Measurements from ENCODE around the gene HNRNPM.

Gene HNRNPM

DNA sequence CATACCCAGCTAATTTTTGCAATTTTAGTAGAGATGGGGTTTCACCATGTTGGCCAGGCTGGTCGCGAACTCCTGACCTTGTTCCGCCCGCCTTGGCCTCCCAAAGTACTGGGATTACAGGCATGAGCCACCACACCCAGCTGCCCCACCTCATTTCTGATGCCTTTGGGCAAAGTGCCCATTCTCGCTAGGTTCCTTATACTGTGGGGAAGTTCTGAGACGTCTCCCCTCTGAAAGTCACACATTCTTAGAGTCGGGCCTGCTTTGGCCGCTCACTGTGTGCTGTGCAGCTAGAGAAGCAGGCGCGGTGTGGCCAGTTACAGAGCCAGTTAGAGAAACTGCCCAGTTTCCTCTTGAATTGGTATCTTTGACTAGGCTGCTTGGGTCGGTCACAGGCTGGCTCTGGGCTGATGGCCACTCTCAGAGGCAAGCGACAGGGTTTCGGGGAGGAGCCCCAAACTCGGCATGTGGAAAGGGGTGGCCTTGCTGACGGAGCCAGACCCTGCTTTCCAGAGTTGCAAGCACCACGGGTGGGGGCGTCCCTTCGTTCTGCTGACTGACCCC, 39.6 kb downstream of the HNRNPM start:
- no peak overlapping the region for H2AFZ ChIP-seq (ENCODE audit: low read depth, low read length)
- H3K27me3 ChIP-seq (ENCODE audit: low read depth, low read length): no peaks in the 10 kb centered on the region
- peak overlapping the region; percentile 21; the same call in 1 of the 2 replicates for H3K27ac ChIP-seq (ENCODE audit: low read length)
- H3K4me2 ChIP-seq (ENCODE audit: low read length): no peak overlapping the region
- H3K4me3 ChIP-seq (ENCODE audit: low read length): no peak overlapping the region
- no peak overlapping the region for H3K9ac ChIP-seq (ENCODE audit: low read length)
- H4K20me1 ChIP-seq (ENCODE audit: insufficient read depth, low read length): peaks cover 29% of the 10 kb centered on the region
- TF ChIP-seq, protein P1, sequence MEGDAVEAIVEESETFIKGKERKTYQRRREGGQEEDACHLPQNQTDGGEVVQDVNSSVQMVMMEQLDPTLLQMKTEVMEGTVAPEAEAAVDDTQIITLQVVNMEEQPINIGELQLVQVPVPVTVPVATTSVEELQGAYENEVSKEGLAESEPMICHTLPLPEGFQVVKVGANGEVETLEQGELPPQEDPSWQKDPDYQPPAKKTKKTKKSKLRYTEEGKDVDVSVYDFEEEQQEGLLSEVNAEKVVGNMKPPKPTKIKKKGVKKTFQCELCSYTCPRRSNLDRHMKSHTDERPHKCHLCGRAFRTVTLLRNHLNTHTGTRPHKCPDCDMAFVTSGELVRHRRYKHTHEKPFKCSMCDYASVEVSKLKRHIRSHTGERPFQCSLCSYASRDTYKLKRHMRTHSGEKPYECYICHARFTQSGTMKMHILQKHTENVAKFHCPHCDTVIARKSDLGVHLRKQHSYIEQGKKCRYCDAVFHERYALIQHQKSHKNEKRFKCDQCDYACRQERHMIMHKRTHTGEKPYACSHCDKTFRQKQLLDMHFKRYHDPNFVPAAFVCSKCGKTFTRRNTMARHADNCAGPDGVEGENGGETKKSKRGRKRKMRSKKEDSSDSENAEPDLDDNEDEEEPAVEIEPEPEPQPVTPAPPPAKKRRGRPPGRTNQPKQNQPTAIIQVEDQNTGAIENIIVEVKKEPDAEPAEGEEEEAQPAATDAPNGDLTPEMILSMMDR (IDR thresholded peaks at IDR 0.05; ENCODE audit: low read depth, low read length): no peak
- TF ChIP-seq EZH2phosphoT487 (IDR thresholded peaks at IDR 0.05; ENCODE audit: low read depth): no peak
- peaks cover 73% of the 10 kb centered on the region for H3K36me3 ChIP-seq (replicated peaks; ENCODE audit: low read depth, low read length)
- H3K4me1 ChIP-seq (ENCODE audit: low read length): peaks cover 45% of the 10 kb centered on the region
- no peaks in the 10 kb centered on the region for H3K9me3 ChIP-seq (ENCODE audit: insufficient read depth, low read length)
- H3K79me2 ChIP-seq (ENCODE audit: low read length): peaks cover 87% of the 10 kb centered on the region

DNA sequence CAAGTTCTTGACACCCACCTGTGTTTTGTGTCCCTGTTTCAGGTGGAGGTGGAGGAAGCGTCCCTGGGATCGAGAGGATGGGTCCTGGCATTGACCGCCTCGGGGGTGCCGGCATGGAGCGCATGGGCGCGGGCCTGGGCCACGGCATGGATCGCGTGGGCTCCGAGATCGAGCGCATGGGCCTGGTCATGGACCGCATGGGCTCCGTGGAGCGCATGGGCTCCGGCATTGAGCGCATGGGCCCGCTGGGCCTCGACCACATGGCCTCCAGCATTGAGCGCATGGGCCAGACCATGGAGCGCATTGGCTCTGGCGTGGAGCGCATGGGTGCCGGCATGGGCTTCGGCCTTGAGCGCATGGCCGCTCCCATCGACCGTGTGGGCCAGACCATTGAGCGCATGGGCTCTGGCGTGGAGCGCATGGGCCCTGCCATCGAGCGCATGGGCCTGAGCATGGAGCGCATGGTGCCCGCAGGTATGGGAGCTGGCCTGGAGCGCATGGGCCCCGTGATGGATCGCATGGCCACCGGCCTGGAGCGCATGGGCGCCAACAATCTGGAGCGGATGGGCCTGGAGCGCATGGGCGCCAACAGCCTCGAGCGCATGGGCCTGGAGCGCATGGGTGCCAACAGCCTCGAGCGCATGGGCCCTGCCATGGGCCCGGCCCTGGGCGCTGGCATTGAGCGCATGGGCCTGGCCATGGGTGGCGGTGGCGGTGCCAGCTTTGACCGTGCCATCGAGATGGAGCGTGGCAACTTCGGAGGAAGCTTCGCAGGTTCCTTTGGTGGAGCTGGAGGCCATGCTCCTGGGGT, 41.0 kb downstream of the HNRNPM start:
- H3K36me3 ChIP-seq (replicated peaks; ENCODE audit: low read depth, low read length): peaks cover 83% of the 10 kb centered on the region
- no peaks in the 10 kb centered on the region for H3K9me3 ChIP-seq (ENCODE audit: insufficient read depth, low read length)
- H4K20me1 ChIP-seq (ENCODE audit: insufficient read depth, low read length): peaks cover 22% of the 10 kb centered on the region
- TF ChIP-seq EZH2phosphoT487 (IDR thresholded peaks at IDR 0.05; ENCODE audit: low read depth): no peak
- TF ChIP-seq, protein P1 (IDR thresholded peaks at IDR 0.05; ENCODE audit: low read depth, low read length): no peak
- H3K27ac ChIP-seq (ENCODE audit: low read length): peak overlapping the region; percentile 95
- H3K27me3 ChIP-seq (ENCODE audit: low read depth, low read length): no peaks in the 10 kb centered on the region
- no peak overlapping the region for H2AFZ ChIP-seq (ENCODE audit: low read depth, low read length)
- H3K9ac ChIP-seq (ENCODE audit: low read length): peak overlapping the region; percentile 72; the same call in 1 of the 2 replicates
- peaks cover 75% of the 10 kb centered on the region for H3K79me2 ChIP-seq (ENCODE audit: low read length)
- peaks cover 45% of the 10 kb centered on the region for H3K4me1 ChIP-seq (ENCODE audit: low read length)
- peak overlapping the region; percentile 29; the same call in 1 of the 2 replicates for H3K4me3 ChIP-seq (ENCODE audit: low read length)
- peak overlapping the region; percentile 77 for H3K4me2 ChIP-seq (ENCODE audit: low read length)

DNA sequence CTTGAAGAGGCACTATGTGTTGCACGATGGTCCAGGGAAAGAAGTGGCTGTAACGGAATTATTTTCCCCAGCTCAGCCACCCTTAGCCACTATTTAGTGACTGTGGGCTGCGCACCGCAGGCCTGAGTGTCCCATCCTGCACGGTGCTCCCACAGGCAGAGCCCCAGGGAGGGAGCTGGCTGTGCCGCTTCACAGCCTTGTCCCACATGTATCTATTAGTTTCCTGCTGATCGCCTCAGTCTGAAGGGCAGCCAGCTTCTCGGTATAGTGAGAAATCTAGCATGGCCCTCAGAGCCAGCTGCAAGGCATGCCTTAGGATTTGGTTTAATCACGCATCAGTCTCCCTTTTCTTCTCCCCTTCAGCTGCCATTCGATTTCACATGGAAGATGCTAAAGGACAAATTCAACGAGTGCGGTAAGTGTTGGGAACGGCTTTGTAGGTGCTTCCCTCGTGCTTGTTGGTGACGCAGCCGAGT, 41.9 kb downstream of the HNRNPM start:
- H3K4me3 ChIP-seq (ENCODE audit: low read length): peak overlapping the region; percentile 29
- peak overlapping the region; percentile 72 for H3K9ac ChIP-seq (ENCODE audit: low read length)
- no peaks in the 10 kb centered on the region for H3K27me3 ChIP-seq (ENCODE audit: low read depth, low read length)
- peaks cover 75% of the 10 kb centered on the region for H3K36me3 ChIP-seq (replicated peaks; ENCODE audit: low read depth, low read length)
- H3K27ac ChIP-seq (ENCODE audit: low read length): peak overlapping the region; percentile 95
- H3K4me2 ChIP-seq (ENCODE audit: low read length): peak overlapping the region; percentile 77
- H3K79me2 ChIP-seq (ENCODE audit: low read length): peaks cover 66% of the 10 kb centered on the region
- no peaks in the 10 kb centered on the region for H3K9me3 ChIP-seq (ENCODE audit: insufficient read depth, low read length)
- peaks cover 45% of the 10 kb centered on the region for H3K4me1 ChIP-seq (ENCODE audit: low read length)
- peaks cover 13% of the 10 kb centered on the region; the same call in 1 of the 2 replicates for H4K20me1 ChIP-seq (ENCODE audit: insufficient read depth, low read length)
- TF ChIP-seq EZH2phosphoT487 (IDR thresholded peaks at IDR 0.05; ENCODE audit: low read depth): no peak
- TF ChIP-seq, protein P1 (IDR thresholded peaks at IDR 0.05; ENCODE audit: low read depth, low read length): no peak
- no peak overlapping the region for H2AFZ ChIP-seq (ENCODE audit: low read depth, low read length)
